ENCODE measurements around the gene ZNF554. TPM values are rescaled to one million over a fixed set of nuclear protein-coding genes. Genes with fewer than 3 reads are reported as not detected.

ZNF554 gene
- total and polyA plus RNA-seq, 4 donors: 0.94 to 3.3 (median 2.1) TPM

GRCh38 chr19:2807379-2808128, 12.1 kb upstream of the ZNF554 start:
- Histone ChIP-seq H3K27ac (ENCODE audit: low read depth in 1 of 2, low read length in 2 of 2) (no peak overlapping the region), H3K27me3 (ENCODE audit: control insufficient read depth in 4 of 4, insufficient read depth in 4 of 4, low read length in 3 of 4) (no peaks in the 10 kb centered on the region), H3K36me3 (ENCODE audit: control insufficient read depth in 4 of 4, insufficient read depth in 3 of 4, low read depth in 1 of 4, low read length in 3 of 4) (peaks cover 0 to 42% (median 7%) of the 10 kb centered on the region in 4 donors), H3K4me1 (ENCODE audit: control insufficient read depth in 4 of 4, insufficient read depth in 4 of 4, low read length in 3 of 4) (peaks cover 5 to 28% (median 16%) of the 10 kb centered on the region in 4 donors), H3K4me3 (ENCODE audit: low read depth in 1 of 3, low read length in 3 of 3) (no peak overlapping the region), H3K9me3 (ENCODE audit: control insufficient read depth in 4 of 4, low read length in 3 of 4) (no peaks in the 10 kb centered on the region), H3K9ac (ENCODE audit: low read depth in 1 of 2, low read length in 2 of 2) (no peak overlapping the region)
- 97% methylated on average over 56 of the region's 56 CpGs for WGBS
- no peak for DNase-seq (ENCODE audit: low spot score)
- TF ChIP-seq RXRA (IDR thresholded peaks at IDR 0.05) (no peak), NR2F2 (IDR thresholded peaks at IDR 0.05) (no peak), HNF4G (IDR thresholded peaks at IDR 0.05) (no peak), RAD21 (IDR thresholded peaks at IDR 0.05) (no peak), YY1 (IDR thresholded peaks at IDR 0.05) (no peak), EGR1 (IDR thresholded peaks at IDR 0.05; ENCODE audit: low read depth in 2 of 2) (no peak)
- TF ChIP-seq, protein P1, sequence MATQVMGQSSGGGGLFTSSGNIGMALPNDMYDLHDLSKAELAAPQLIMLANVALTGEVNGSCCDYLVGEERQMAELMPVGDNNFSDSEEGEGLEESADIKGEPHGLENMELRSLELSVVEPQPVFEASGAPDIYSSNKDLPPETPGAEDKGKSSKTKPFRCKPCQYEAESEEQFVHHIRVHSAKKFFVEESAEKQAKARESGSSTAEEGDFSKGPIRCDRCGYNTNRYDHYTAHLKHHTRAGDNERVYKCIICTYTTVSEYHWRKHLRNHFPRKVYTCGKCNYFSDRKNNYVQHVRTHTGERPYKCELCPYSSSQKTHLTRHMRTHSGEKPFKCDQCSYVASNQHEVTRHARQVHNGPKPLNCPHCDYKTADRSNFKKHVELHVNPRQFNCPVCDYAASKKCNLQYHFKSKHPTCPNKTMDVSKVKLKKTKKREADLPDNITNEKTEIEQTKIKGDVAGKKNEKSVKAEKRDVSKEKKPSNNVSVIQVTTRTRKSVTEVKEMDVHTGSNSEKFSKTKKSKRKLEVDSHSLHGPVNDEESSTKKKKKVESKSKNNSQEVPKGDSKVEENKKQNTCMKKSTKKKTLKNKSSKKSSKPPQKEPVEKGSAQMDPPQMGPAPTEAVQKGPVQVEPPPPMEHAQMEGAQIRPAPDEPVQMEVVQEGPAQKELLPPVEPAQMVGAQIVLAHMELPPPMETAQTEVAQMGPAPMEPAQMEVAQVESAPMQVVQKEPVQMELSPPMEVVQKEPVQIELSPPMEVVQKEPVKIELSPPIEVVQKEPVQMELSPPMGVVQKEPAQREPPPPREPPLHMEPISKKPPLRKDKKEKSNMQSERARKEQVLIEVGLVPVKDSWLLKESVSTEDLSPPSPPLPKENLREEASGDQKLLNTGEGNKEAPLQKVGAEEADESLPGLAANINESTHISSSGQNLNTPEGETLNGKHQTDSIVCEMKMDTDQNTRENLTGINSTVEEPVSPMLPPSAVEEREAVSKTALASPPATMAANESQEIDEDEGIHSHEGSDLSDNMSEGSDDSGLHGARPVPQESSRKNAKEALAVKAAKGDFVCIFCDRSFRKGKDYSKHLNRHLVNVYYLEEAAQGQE (IDR thresholded peaks at IDR 0.05): no peak

- Histone ChIP-seq H3K27me3 (ENCODE audit: control insufficient read depth in 4 of 4, insufficient read depth in 4 of 4, low read length in 3 of 4) (no peaks in the 10 kb centered on the region), H3K4me3 (ENCODE audit: low read depth in 1 of 3, low read length in 3 of 3) (no peak overlapping the region), H3K9me3 (ENCODE audit: control insufficient read depth in 4 of 4, low read length in 3 of 4) (no peaks in the 10 kb centered on the region), H3K36me3 (ENCODE audit: control insufficient read depth in 4 of 4, insufficient read depth in 3 of 4, low read depth in 1 of 4, low read length in 3 of 4) (peaks cover 0 to 35% (median 6%) of the 10 kb centered on the region in 4 donors), H3K27ac (ENCODE audit: low read depth in 1 of 2, low read length in 2 of 2) (no peak overlapping the region), H3K4me1 (ENCODE audit: control insufficient read depth in 4 of 4, insufficient read depth in 4 of 4, low read length in 3 of 4) (peaks cover 5 to 34% (median 23%) of the 10 kb centered on the region in 4 donors), H3K9ac (ENCODE audit: low read depth in 1 of 2, low read length in 2 of 2) (no peak overlapping the region)
- no peak for DNase-seq (ENCODE audit: low spot score)
- WGBS: 97% methylated on average over 41 of the region's 41 CpGs
- TF ChIP-seq EGR1 (IDR thresholded peaks at IDR 0.05; ENCODE audit: low read depth in 2 of 2) (no peak), JUND (IDR thresholded peaks at IDR 0.05) (no peak), HNF4G (IDR thresholded peaks at IDR 0.05) (no peak), CTCF (IDR thresholded peaks at IDR 0.05; ENCODE audit: low read depth, low read length, missing input control) (no peak), HNF4A (conservative IDR thresholded peaks at IDR 0.05) (no peak)
- TF ChIP-seq, protein P1 (IDR thresholded peaks at IDR 0.05): no peak
Observed at GRCh38 chr19:2808129-2808941, 11.3 kb upstream of the ZNF554 start.
